HG03565 (cell line): ENCODE results near the gene LCA5.
A peak's percentile ranks its signal among the peaks of the same experiment; 100 is the strongest.
"Not testable (repeated sequence)": the region's sequence is repeated elsewhere in the genome, so short reads cannot be mapped to it uniquely, and the experiment has no call there.

Source experiments
- ATAC-seq: cut with Tn5 transposase; IDR thresholded peaks from one replicate; pipeline ENCODE4 v1.9.1; 2021; ENCODE audit warnings: mild to moderate bottlenecking, moderate library complexity; ENCODE audit not compliant: unreplicated experiment

Gene LCA5

DNA sequence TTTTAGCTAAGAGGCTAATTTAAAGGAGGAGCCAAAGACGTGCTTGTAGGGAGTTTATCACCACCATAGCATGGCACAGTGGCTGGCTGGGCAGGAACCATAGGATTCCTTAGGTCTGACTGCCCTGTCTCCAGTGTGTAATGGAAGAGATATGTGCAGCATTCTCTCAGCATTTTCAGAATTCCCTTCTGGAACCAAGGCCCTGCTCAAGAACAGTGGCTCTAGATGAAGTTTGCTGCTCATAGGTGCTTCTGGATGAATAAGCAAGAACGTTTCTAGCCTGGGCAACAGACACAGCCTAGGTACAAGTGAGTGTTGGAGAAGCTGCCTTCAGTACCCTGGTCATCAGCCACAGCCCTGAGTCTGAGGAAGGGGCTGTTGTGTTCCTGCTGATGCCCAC is 69.1 kb downstream of the LCA5 start:
- no peak for ATAC-seq

DNA sequence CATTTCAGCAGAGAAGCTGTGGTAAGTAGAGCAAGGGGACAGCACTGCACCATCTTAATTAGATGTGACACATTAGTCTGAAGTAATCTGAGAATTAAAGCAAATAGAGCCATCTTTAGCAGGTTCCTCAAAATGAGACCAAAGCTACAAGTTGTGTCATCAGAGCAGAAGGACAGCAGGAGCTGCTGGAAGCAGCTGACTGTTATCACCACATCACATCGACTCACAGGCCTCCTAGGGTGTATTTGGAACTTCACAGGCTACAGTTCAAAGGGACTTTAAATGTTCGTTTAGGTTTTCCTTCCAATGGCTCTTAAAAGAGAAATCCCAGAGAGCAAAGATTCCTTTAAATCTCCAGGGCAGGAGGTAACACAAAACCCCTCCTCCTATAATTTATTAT is 69.5 kb downstream of the LCA5 start:
- ATAC-seq: no peak

DNA sequence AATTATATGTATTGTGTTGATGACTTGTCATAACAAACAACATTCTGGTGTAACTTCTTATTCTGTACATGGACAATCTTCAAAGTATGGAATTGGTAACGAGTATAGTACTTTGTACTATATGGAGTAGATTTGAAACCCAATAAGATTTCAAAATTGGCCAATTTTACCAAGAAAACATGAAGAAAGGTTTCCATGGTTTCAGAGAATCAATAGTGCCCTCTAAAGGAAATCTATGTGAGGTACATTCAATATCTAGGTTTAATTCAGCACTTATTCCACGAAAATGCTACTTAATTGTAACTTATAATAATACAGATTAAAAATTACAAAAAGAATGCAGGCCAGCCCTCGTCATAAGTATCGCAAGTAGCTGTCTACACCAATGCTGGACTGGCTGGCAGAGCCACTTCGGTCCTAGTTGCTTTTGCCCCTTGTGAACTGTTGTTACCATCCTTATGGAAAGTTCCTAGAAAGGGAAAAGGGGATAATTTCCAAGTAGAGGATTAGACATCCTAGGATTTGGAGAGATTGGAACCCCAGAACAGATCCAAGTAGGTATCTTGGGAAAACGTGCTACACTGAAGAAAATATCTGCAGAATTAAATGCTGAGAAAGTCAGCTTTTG is 70.9 kb downstream of the LCA5 start:
- no peak for ATAC-seq

DNA sequence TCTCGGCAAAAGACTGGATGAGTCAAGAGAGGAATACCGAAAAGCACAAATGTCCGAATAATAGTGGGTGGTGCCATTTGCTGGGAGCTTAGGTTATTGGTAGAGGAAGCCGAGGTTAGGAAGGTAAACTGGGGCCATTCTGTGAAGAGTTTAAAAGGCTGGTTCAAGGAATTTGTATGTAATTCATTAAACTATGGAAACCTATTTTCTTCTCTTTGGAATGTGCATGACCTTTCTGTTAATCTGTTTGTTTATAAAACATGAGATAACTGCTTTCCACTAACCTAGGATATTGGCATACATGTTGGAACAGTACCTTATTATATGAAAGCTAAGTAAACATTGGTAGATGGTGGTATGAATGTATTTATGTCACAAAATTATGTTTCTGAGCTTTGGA is 71.8 kb downstream of the LCA5 start:
- no peak for ATAC-seq

DNA sequence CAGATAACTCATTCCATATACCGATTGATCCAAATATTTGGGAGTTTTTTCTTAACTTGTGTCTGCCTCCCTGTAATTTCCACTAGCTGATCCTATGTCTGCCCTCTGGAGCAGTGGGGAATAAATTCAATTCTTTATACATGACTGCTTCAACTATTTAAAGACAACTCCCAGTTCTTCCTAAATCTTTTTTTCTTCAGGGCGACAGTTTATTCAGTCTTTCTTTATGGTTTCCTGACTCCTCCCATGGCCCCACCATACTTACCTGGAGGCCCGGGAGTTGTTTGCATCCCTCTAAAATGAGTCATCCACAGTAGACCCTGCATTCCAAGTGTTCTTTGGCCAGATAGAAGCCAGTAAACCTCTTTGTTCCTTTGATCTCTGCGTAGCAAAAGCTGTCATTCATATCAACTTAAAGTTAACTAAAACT is 73.6 kb downstream of the LCA5 start:
- ATAC-seq: no peak

DNA sequence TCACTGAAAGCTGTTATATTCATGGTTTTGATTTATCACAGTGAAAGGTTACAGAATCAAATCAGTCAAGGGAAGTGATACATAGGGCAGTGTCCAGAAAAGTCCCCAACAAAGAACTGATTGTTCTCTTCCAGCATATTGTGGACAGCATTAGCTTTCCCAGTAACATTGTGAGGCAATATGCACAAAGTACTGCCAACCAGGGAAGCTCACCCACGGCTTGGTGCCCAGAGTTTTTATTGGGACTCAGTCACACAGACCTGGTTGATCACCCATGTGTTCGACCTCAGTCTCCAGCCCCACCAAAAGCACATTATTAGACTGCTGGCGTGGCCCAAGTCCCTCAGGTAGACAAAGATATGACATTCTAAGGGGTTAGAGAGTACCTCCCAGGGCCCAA is 76.0 kb downstream of the LCA5 start:
- no peak for ATAC-seq

DNA sequence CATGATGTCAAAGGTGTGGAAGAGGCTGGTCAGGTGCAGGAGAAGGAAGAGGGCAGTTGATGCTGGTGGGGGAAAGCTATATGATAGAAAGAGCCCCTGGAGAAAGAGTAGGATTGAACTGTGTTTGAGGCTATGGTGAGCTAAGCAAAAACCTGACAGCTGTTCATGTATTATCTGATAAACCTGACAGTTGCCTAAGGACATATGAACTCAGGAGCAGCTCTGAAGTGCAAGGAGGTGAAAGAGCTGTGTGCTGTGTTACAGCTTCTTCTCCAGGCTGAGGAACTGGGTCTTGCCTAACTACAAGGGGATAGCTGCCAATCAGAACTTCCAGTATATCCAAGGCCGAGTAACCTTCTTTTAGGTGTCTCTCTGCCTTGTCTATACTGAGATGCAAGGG is 81.8 kb downstream of the LCA5 start:
- ATAC-seq: no peak

DNA sequence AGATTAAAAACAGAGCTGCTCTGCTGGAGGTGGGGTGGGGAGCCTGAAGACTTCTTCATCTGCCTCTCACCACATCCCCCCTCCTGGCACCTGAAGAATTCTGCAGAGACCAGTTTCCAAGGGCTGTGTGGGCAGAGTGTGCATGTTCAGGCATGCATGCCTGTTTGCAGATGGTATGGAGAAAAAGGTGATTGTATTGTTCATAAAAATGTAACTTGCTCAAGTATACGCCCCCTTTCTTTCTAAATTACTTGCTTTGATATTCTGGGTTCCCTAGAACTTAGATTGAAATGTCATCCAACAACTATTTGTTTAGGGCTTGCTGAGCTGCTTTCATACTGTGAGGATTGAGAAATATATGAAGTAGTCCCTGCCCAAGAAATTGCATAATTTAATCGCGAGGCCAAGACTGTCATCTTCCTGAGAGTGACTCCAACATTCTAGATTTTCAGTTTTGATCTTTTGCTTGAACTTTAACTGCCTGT is 83.6 kb downstream of the LCA5 start:
- ATAC-seq: no peak

DNA sequence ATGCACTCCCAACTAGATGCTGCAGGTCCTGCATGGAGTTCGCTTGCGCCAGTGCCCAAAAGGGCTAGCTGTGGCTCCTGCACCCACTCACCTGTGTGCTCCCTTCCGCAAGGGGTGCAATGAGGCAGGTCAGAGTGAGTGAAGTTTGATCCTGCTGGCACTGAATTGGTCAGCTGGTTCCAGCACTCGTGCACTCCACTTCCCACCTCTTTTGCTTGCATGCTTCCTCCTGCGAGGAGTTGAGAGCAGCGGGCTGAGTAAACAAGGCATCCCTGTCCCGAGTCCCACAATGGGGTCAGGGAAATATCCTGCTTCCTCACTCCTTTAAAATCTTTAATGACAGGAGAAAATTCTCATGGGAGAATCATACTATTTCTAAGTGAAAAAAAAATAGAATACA is 86.2 kb downstream of the LCA5 start:
- no peak for ATAC-seq

DNA sequence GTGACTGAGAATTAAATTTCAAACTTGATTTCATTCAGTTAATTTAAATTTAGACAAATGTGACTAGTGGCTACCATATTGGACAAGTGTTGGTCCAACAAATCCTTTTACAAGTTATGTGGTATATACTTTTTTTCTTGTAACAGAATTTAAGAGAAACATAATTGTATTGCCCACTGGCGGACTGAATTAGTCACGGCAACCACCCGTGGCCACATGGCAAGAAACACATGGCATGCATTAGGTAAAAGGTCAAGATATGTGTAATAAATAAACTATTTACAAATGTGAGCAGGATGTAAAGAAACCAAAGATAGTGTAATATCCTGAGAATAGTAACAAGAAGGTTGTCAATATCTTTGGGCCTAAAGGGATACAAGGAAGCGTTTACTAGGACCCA is 91.2 kb downstream of the LCA5 start:
- ATAC-seq: no peak

DNA sequence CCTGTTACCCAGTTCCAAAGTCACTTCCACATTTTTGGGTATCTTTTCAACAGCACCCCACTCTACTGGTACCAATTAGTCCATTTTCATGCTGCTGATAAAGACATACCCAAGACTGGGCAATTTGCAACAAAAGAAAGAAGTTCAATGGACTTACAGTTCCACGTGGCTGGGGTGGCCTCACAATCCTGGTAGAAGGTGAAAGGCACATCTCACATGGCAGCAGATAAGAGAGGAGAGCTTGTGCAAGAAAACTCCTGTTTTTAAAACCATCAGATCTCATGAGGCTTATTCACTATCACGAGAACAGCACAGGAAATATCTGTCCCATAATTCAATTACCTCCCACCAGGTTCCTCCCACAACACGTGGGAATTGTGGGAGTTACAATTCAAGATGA is 93.4 kb downstream of the LCA5 start:
- ATAC-seq: not testable (repeated sequence)

DNA sequence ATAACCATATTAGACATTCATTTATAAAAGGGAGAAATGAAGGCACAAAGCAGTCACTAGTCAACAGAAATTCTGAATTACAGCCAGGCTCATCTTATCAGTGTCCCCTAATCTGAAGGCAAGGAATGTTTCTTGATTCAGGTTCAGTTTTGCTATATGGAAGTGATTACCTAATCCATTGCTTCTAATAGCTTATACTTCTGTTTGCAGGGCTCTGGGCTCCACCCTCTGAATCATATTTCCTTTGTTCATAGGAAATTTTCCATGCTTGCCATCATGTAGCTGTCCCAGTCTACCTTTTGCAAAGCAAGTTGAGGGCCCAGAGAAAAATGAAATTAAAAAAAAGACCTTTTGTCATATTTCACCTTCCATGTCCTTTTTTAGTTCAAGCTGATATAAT is 96.0 kb downstream of the LCA5 start:
- ATAC-seq: no peak

DNA sequence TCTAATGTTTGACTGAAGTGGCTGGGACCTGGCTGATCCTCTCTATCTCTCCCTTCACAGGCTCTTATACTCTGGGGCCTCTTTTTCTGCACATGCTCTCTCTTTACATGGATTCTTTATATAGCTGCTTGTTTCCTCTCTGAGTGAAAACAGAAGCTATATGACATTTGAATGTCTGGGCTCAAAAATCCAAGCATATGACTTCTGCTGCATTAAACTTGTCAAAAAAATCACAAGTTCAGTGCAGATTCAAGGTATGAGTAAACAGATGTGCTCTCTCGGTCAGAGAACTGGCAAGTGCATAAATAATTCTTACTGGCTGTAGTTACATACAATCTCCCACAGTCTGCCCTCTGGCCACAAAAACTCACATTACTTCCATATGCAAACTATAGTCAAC is 96.6 kb downstream of the LCA5 start:
- peak; percentile 59 for ATAC-seq

DNA sequence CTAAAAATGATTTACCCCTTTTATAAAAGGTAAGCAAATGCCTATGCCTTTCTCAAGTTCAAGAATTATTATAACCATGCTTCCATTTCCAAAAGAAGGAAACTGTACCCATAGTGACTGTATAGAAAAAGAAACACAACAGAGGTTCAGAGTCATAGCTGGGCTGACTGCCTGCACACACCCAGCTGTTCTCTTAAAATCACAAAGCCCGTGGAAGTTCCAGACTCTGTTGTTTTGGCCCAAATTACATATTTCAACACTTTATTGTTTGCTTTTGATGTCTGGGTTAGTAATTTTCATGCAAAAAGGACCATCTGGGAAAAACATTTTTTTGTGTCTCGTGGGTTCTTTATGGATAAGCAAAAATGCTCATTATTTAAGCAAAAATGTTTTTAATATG is 99.2 kb downstream of the LCA5 start:
- no peak for ATAC-seq

DNA sequence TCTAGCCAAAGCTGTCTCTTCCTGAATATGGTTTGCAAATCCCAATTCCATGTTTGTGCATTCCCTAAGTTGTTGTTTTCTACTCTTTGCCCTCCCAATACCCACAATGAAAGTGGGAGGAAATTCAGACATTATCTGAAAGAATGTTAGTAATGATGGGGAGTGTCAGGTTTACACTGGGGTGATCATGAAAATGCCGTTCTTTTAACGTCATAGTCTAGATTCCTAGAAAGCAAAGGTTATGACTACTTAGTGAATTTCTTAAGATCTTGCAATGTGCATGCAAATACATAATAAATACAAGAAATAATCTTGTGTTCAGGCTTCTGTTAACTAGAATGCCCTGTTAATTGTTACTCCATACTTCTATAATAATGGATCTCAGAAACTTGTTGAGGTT is 101.0 kb downstream of the LCA5 start:
- ATAC-seq: no peak

DNA sequence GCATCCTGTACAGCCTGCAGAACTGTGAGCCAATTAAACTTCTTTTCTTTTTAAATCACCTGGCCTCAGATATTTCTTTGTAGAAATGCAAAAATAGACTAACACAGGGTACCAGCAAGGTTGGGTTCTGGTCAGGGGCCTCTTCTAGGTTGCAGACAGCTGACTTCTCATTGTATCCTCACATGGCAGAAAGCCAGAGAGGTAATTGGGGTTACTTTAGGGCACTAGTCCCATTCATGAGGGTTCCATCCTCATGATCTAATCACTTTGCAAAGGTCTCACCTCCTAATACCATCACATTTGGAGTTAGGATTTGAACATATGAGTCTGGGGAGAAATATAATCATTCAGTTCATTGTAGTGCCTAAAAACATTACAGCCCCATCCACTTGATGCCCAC is 101.5 kb downstream of the LCA5 start:
- ATAC-seq: no peak
